CD4-positive, alpha-beta T cell (primary cell): Measurements from ENCODE around the gene REXO1. TPM values are rescaled to one million over a fixed set of nuclear protein-coding genes. Genes with fewer than 3 reads are reported as not detected.

Experiments
- ATAC-seq: fragments of 200-7000 bp; cut with Tn5 transposase; one replicate; pipeline ENCODE4 v1.10.0; 2022; ENCODE audit warnings: mild to moderate bottlenecking; ENCODE audit not compliant: poor library complexity
- CTCF ChIA-PET: fragments of 350-600 bp; sonication (Branson Sonifier 250); formaldehyde crosslinking; loops from one replicate; lab custom pipeline; 2021; ENCODE audit warnings: antibody characterized with exemption, inconsistent platforms; lab: Charles Lee
- POLR2A ChIA-PET: fragments of 350-600 bp; sonication (Branson Sonifier 250); formaldehyde crosslinking; loops from one replicate; lab custom pipeline; 2021; ENCODE audit warnings: antibody characterized with exemption, inconsistent platforms; lab: Charles Lee
- DNase-seq, 14 experiments: peaks; one replicate each; pipeline ENCODE4 v3.0.0-alpha.2; 2013 to 2020; ENCODE audit warnings: mixed read lengths in 2 of 14
- H3K27ac ChIP-seq, 2 donors: one replicate each; pipeline versions ENCODE4 v1.5.1 to v1.7.0; 2013; ENCODE audit warnings: low read length in 2 of 2, low read depth in 1 of 2, mild to moderate bottlenecking in 1 of 2
- H3K27me3 ChIP-seq, 2 experiments: 1 replicate in 1 of 2; 2 replicates in 1 of 2; pipeline versions ENCODE4 v1.6.1 to v1.7.0; 2013; ENCODE audit warnings: low read length in 2 of 2, control low read depth in 1 of 2, mild to moderate bottlenecking in 1 of 2, moderate library complexity in 1 of 2; ENCODE audit not compliant: insufficient read depth in 2 of 2, control insufficient read depth in 1 of 2
- H3K36me3 ChIP-seq: one replicate; pipeline ENCODE4 v1.6.1; 2013; ENCODE audit warnings: low read length, control low read depth; ENCODE audit not compliant: insufficient read depth
- H3K4me1 ChIP-seq: one replicate; pipeline ENCODE4 v1.6.1; 2013; ENCODE audit warnings: low read length, control low read depth; ENCODE audit not compliant: insufficient read depth
- H3K4me3 ChIP-seq: one replicate; pipeline ENCODE4 v1.5.1; 2013; ENCODE audit warnings: mild to moderate bottlenecking, low read length, moderate library complexity
- H3K9me3 ChIP-seq, 2 experiments: 1 replicate in 1 of 2; 2 replicates in 1 of 2; pipeline versions ENCODE4 v1.6.1 to v1.7.0; 2013; ENCODE audit warnings: low read length in 2 of 2, mild to moderate bottlenecking in 2 of 2, control low read depth in 1 of 2, moderate library complexity in 1 of 2; ENCODE audit not compliant: control insufficient read depth in 1 of 2, insufficient read depth in 1 of 2
- H3K27ac Mint-ChIP-seq: one replicate; pipeline ENCODE4 v1.8.0; 2020; ENCODE audit warnings: mixed read lengths
- H3K27me3 Mint-ChIP-seq: one replicate; pipeline ENCODE4 v1.8.0; 2021; ENCODE audit warnings: mixed read lengths
- H3K36me3 Mint-ChIP-seq: one replicate; pipeline ENCODE4 v1.8.0; 2021; ENCODE audit warnings: low read depth, mixed read lengths
- H3K4me1 Mint-ChIP-seq: one replicate; pipeline ENCODE4 v1.8.0; 2021; ENCODE audit warnings: low read depth, mixed read lengths
- H3K4me3 Mint-ChIP-seq: one replicate; pipeline ENCODE4 v1.8.0; 2020; ENCODE audit warnings: mild to moderate bottlenecking, mixed read lengths
- H3K9me3 Mint-ChIP-seq: one replicate; pipeline ENCODE4 v1.8.0; 2020; ENCODE audit warnings: mixed read lengths
- CTCF ChIP-seq: fragments of 200-600 bp; IDR thresholded peaks from one replicate; pipeline ENCODE4 v1.8.0; 2022; ENCODE audit warnings: antibody characterized with exemption, mild to moderate bottlenecking
- intact Hi-C, 2 experiments: fragments of 100-400 bp; cut with DNase I in 1 of 2; cut with micrococcal nuclease in 1 of 2; formaldehyde crosslinking; loops; one replicate each; pipeline versions ENCODE4 v1.15.1 to v1.9.0; 2023 to 2025; cut with DNase I, micrococcal nuclease
- total RNA-seq, 174 experiments: library from RNA in 2 of 174; stranded (reverse) in 2 of 174; gene quantifications; one replicate each; pipeline ENCODE4 v1.2.3 and lab custom pipeline; 2021 to 2026

Gene REXO1
- total RNA-seq, 2 experiments from 2014 or later = 106 to 114 TPM

GRCh38 chr19:1847348-1847683 lies 967 bp downstream of the REXO1 start:
- H3K4me1 ChIP-seq = peaks cover 75% of the 10 kb centered on the region
- POLR2A ChIA-PET = interaction anchor here (1.3 kb wide), 1 partner anchor 578 kb away, joined by 3 read pairs; no protein-coding TSS in a partner anchor
- intact Hi-C loops = no loop called here
- ATAC-seq (no peak), DNase-seq (no peak)
- H3K36me3 Mint-ChIP-seq = peaks cover 17% of the 10 kb centered on the region
- H3K27me3 ChIP-seq = no peaks in the 10 kb centered on the region
- peak overlapping the region; percentile 93 for H3K4me3 Mint-ChIP-seq
- H3K4me1 Mint-ChIP-seq = peaks cover 54% of the 10 kb centered on the region
- peaks cover 22% of the 10 kb centered on the region for H3K36me3 ChIP-seq
- CTCF ChIA-PET = no interaction called here
- H3K27ac ChIP-seq = peak overlapping the region in 1 of 2 donors; percentile 98
- H3K9me3 Mint-ChIP-seq = no peaks in the 10 kb centered on the region
- H3K27ac Mint-ChIP-seq = peak overlapping the region; percentile 93
- H3K27me3 Mint-ChIP-seq = no peaks in the 10 kb centered on the region
- TF ChIP-seq CTCF = no peak
- peak overlapping the region; percentile 96 for H3K4me3 ChIP-seq
- H3K9me3 ChIP-seq = no peaks in the 10 kb centered on the region

- no peak overlapping the region for H3K27ac ChIP-seq
- H3K36me3 Mint-ChIP-seq = peaks cover 17% of the 10 kb centered on the region
- POLR2A ChIA-PET = interaction anchor here (1.3 kb wide), 1 partner anchor 577 kb away, joined by 3 read pairs; no protein-coding TSS in a partner anchor
- no peaks in the 10 kb centered on the region for H3K9me3 Mint-ChIP-seq
- H3K9me3 ChIP-seq = no peaks in the 10 kb centered on the region
- intact Hi-C loops = no loop called here
- peaks cover 76% of the 10 kb centered on the region for H3K4me1 ChIP-seq
- H3K4me3 ChIP-seq = peak overlapping the region; percentile 96
- peaks cover 25% of the 10 kb centered on the region for H3K36me3 ChIP-seq
- no peak for TF ChIP-seq CTCF
- ATAC-seq (no peak), DNase-seq (no peak)
- H3K4me1 Mint-ChIP-seq = peaks cover 51% of the 10 kb centered on the region
- H3K27me3 Mint-ChIP-seq = no peaks in the 10 kb centered on the region
- CTCF ChIA-PET = no interaction called here
- no peaks in the 10 kb centered on the region for H3K27me3 ChIP-seq
- H3K27ac Mint-ChIP-seq = peak overlapping the region; percentile 93
- peak overlapping the region; percentile 93 for H3K4me3 Mint-ChIP-seq
These were observed 1.6 kb downstream of the REXO1 start for GRCh38 chr19:1846517-1847204.

DNA sequence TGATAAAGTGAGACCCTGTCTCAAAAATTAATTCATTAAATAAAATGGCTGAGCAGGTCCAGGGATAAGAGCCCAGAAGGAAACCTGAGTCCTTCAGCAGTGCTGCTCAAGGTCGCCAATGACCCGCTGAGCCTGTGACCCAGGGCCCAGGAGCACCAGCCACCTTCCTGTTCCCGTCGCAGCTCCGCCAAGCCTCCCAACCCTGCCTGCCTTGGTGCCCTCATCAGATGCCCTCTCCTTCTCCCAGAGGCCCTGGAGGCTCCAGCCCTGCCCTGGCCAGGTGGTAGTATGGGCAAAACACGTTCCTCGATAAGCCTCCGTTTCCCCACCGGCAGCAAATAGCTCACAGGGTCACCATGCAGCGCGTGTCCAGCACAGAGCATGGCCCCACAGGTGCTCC lies 2.6 kb downstream of the REXO1 start:
- no peaks in the 10 kb centered on the region for H3K9me3 ChIP-seq
- TF ChIP-seq CTCF = no peak
- no peak overlapping the region for H3K27ac ChIP-seq
- H3K4me1 Mint-ChIP-seq = peaks cover 52% of the 10 kb centered on the region
- H3K9me3 Mint-ChIP-seq = no peaks in the 10 kb centered on the region
- peak overlapping the region; percentile 58 for H3K27ac Mint-ChIP-seq
- no peaks in the 10 kb centered on the region for H3K27me3 ChIP-seq
- H3K36me3 Mint-ChIP-seq = peaks cover 22% of the 10 kb centered on the region
- ChIA-PET CTCF (no interaction called here), POLR2A (no interaction called here)
- peaks cover 77% of the 10 kb centered on the region for H3K4me1 ChIP-seq
- H3K4me3 Mint-ChIP-seq = peak overlapping the region; percentile 84
- no peaks in the 10 kb centered on the region for H3K27me3 Mint-ChIP-seq
- intact Hi-C loops = no loop called here
- no peak for ATAC-seq
- no peak for DNase-seq
- no peak overlapping the region for H3K4me3 ChIP-seq
- H3K36me3 ChIP-seq = peaks cover 25% of the 10 kb centered on the region
